Panc1 (cell line): ENCODE data around the gene DAB2. TPM values are rescaled to one million over a fixed set of nuclear protein-coding genes. Genes with fewer than 3 reads are reported as not detected.

ENCODE experiments used
- ATAC-seq: fragments of 200-7000 bp; cut with Tn5 transposase; 2 replicates; pipeline ENCODE4 v1.9.1; 2020; ENCODE audit warnings: mild to moderate bottlenecking, moderate library complexity
- BruUV-seq: library from RNA; stranded (reverse); fragments of 400-500 nt; replicated peaks from 2 replicates; lab custom pipeline; 2021; lab: Mats Ljungman, UMichigan
- CTCF ChIA-PET: fragments of 300-600 bp; sonication (Branson Sonifier 250); formaldehyde crosslinking; loops from one replicate; lab custom pipeline; 2022; ENCODE audit warnings: antibody characterized with exemption; lab: Charles Lee
- POLR2A ChIA-PET: fragments of 300-600 bp; sonication (Branson Sonifier 250); formaldehyde crosslinking; loops from one replicate; lab custom pipeline; 2022; ENCODE audit warnings: antibody characterized with exemption; lab: Charles Lee
- DNase-seq: peaks from one replicate; pipeline ENCODE4 v3.0.0-alpha.2; 2010; ENCODE audit warnings: low read depth, low spot score
- H3K27ac ChIP-seq: 2 replicates; pipeline ENCODE4 v1.5.1; 2011; ENCODE audit warnings: mild to moderate bottlenecking, low read length, inconsistent platforms
- H3K27me3 ChIP-seq: fragments of 200-500 bp; sonication (Bioruptor generic); 2 replicates; pipeline ENCODE4 v1.6.0; 2014; ENCODE audit warnings: low read length, inconsistent platforms; ENCODE audit not compliant: control insufficient read depth, insufficient read depth
- H3K36me3 ChIP-seq: fragments of 200-500 bp; sonication (Bioruptor generic); 2 replicates; pipeline ENCODE4 v1.5.1; 2014; ENCODE audit warnings: inconsistent platforms, mild to moderate bottlenecking, low read length, moderate library complexity; ENCODE audit not compliant: control insufficient read depth, insufficient read depth
- H3K4me1 ChIP-seq: 2 replicates; pipeline ENCODE4 v1.5.1; 2011; ENCODE audit warnings: inconsistent platforms, mild to moderate bottlenecking, low read length, moderate library complexity; ENCODE audit not compliant: control insufficient read depth, insufficient read depth
- H3K4me3 ChIP-seq, 2 experiments: 2 replicates each; pipeline ENCODE4 v1.5.1; 2011 to 2012; ENCODE audit warnings: low read depth in 2 of 2, low read length in 2 of 2, mild to moderate bottlenecking in 2 of 2, inconsistent platforms in 1 of 2, moderate library complexity in 1 of 2
- H3K9me3 ChIP-seq: fragments of 200-500 bp; sonication (Bioruptor generic); 2 replicates; pipeline ENCODE4 v1.5.1; 2014; ENCODE audit warnings: low read depth, mild to moderate bottlenecking, inconsistent platforms, low read length, moderate library complexity; ENCODE audit not compliant: control insufficient read depth, insufficient read depth
- POLR2AphosphoS5 ChIP-seq: IDR thresholded peaks from 2 replicates; pipeline ENCODE4 v1.6.1; 2012; ENCODE audit warnings: mild to moderate bottlenecking, low read depth, low read length, moderate library complexity
- SIN3A ChIP-seq: IDR thresholded peaks from 2 replicates; pipeline ENCODE4 v1.6.1; 2012; ENCODE audit warnings: low read depth, mild to moderate bottlenecking, low read length, moderate library complexity, borderline replicate concordance; ENCODE audit not compliant: insufficient read depth
- TCF7L2 ChIP-seq: IDR thresholded peaks from 2 replicates; pipeline ENCODE4 v1.6.1; 2011; ENCODE audit warnings: mild to moderate bottlenecking, low read depth, low read length, inconsistent platforms
- in situ Hi-C: cut with HindIII; loops from 2 replicates; pipeline ENCODE4 v1.10.0; 2016; ENCODE audit warnings: low sequenced_read_pairs, low pct_unique_long_range_greater_than_20kb
- intact Hi-C: fragments of 100-400 bp; cut with micrococcal nuclease; formaldehyde crosslinking; loops from one replicate; pipeline ENCODE4 v1.10.0; 2022; ENCODE audit not compliant: unreplicated experiment
- total RNA-seq: library from RNA; stranded (reverse); gene quantifications from one replicate; pipeline ENCODE4 v1.2.1, GENCODE V29; 2021; ENCODE audit not compliant: unreplicated experiment
- TF ChIP-seq, protein P1 (sequence below): fragments of 450-650 bp; IDR thresholded peaks from 2 replicates; pipeline ENCODE4 v1.5.1; 2017; ENCODE audit warnings: mild to moderate bottlenecking
- TF ChIP-seq, protein P2 (sequence below), 2 experiments: IDR thresholded peaks; 2 replicates each; pipeline ENCODE4 v1.6.1; 2011 to 2012; ENCODE audit warnings: low read depth in 2 of 2, control low read depth in 1 of 2, low read length in 1 of 2, mild to moderate bottlenecking in 1 of 2, moderate library complexity in 1 of 2; ENCODE audit not compliant: insufficient read depth in 1 of 2

Gene DAB2
- total RNA-seq, 1 experiment from 2014 or later = 1.7 TPM

DNA sequence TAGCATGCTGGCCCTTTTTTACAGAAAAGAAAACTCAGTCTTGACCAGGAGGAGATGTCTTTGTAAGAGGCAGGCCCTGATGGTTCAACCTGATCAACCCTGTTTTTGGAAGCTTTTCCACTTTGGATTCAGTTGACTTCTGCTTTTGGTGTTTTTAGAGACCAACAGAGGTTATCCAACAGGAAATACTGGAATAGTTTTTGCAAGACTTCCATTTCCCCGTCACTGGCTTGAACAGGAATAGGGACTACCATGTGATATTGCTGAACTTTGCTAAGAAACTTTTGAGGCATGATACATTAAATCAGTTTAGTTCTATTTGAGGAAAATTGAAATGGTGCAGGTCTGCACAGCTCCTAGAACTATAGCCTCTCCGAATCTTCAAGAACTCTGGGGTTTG, 17.1 kb upstream of the DAB2 start:
- TF ChIP-seq, protein P1, sequence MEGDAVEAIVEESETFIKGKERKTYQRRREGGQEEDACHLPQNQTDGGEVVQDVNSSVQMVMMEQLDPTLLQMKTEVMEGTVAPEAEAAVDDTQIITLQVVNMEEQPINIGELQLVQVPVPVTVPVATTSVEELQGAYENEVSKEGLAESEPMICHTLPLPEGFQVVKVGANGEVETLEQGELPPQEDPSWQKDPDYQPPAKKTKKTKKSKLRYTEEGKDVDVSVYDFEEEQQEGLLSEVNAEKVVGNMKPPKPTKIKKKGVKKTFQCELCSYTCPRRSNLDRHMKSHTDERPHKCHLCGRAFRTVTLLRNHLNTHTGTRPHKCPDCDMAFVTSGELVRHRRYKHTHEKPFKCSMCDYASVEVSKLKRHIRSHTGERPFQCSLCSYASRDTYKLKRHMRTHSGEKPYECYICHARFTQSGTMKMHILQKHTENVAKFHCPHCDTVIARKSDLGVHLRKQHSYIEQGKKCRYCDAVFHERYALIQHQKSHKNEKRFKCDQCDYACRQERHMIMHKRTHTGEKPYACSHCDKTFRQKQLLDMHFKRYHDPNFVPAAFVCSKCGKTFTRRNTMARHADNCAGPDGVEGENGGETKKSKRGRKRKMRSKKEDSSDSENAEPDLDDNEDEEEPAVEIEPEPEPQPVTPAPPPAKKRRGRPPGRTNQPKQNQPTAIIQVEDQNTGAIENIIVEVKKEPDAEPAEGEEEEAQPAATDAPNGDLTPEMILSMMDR = no peak
- TF ChIP-seq, protein P2, sequence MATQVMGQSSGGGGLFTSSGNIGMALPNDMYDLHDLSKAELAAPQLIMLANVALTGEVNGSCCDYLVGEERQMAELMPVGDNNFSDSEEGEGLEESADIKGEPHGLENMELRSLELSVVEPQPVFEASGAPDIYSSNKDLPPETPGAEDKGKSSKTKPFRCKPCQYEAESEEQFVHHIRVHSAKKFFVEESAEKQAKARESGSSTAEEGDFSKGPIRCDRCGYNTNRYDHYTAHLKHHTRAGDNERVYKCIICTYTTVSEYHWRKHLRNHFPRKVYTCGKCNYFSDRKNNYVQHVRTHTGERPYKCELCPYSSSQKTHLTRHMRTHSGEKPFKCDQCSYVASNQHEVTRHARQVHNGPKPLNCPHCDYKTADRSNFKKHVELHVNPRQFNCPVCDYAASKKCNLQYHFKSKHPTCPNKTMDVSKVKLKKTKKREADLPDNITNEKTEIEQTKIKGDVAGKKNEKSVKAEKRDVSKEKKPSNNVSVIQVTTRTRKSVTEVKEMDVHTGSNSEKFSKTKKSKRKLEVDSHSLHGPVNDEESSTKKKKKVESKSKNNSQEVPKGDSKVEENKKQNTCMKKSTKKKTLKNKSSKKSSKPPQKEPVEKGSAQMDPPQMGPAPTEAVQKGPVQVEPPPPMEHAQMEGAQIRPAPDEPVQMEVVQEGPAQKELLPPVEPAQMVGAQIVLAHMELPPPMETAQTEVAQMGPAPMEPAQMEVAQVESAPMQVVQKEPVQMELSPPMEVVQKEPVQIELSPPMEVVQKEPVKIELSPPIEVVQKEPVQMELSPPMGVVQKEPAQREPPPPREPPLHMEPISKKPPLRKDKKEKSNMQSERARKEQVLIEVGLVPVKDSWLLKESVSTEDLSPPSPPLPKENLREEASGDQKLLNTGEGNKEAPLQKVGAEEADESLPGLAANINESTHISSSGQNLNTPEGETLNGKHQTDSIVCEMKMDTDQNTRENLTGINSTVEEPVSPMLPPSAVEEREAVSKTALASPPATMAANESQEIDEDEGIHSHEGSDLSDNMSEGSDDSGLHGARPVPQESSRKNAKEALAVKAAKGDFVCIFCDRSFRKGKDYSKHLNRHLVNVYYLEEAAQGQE (IDR thresholded peaks at IDR 0.05; ENCODE audit: insufficient read depth in 1 of 2, low read depth in 2 of 2, low read length in 1 of 2) = no peak
- TF ChIP-seq POLR2AphosphoS5 (no peak), SIN3A (no peak), TCF7L2 (no peak)

GRCh38 chr5:39440958-39441624, 16.3 kb upstream of the DAB2 start:
- no peak for DNase-seq
- H3K4me3 ChIP-seq = no peak overlapping the region
- no TSS peak for BruUV-seq
- intact Hi-C loops = no loop called here
- ChIA-PET CTCF (no interaction called here), POLR2A (no interaction called here)
- H3K36me3 ChIP-seq = no peaks in the 10 kb centered on the region
- TF ChIP-seq POLR2AphosphoS5 (no peak), SIN3A (no peak), TCF7L2 (no peak)
- TF ChIP-seq, protein P1 = no peak
- TF ChIP-seq, protein P2 (IDR thresholded peaks at IDR 0.05; ENCODE audit: insufficient read depth in 1 of 2, low read depth in 2 of 2, low read length in 1 of 2) = no peak
- no peaks in the 10 kb centered on the region for H3K9me3 ChIP-seq
- no peak overlapping the region for H3K27ac ChIP-seq
- no peaks in the 10 kb centered on the region for H3K27me3 ChIP-seq
- ATAC-seq = no peak
- no peaks in the 10 kb centered on the region for H3K4me1 ChIP-seq
- in situ Hi-C loops = no loop called here

More for the DNA sequence above, 17.1 kb upstream of the DAB2 start:
- DNase-seq = no peak
- H3K27ac ChIP-seq = no peak overlapping the region
- no peak overlapping the region for H3K4me3 ChIP-seq
- no peaks in the 10 kb centered on the region for H3K9me3 ChIP-seq
- intact Hi-C loops (no loop called here), in situ Hi-C loops (no loop called here)
- no peak for ATAC-seq
- H3K27me3 ChIP-seq = no peaks in the 10 kb centered on the region
- no peaks in the 10 kb centered on the region for H3K36me3 ChIP-seq
- CTCF ChIA-PET = no interaction called here
- H3K4me1 ChIP-seq = no peaks in the 10 kb centered on the region
- POLR2A ChIA-PET = no interaction called here
- BruUV-seq = no TSS peak
